HG02852 (cell line): ENCODE results near the gene CUL3.
"Not testable (repeated sequence)": the region's sequence is repeated elsewhere in the genome, so short reads cannot be mapped to it uniquely, and the experiment has no call there.

Experiments
- ATAC-seq: cut with Tn5 transposase; IDR thresholded peaks from one replicate; pipeline ENCODE4 v1.9.1; 2021; ENCODE audit warnings: mild to moderate bottlenecking, moderate library complexity; ENCODE audit not compliant: unreplicated experiment

Gene CUL3

DNA sequence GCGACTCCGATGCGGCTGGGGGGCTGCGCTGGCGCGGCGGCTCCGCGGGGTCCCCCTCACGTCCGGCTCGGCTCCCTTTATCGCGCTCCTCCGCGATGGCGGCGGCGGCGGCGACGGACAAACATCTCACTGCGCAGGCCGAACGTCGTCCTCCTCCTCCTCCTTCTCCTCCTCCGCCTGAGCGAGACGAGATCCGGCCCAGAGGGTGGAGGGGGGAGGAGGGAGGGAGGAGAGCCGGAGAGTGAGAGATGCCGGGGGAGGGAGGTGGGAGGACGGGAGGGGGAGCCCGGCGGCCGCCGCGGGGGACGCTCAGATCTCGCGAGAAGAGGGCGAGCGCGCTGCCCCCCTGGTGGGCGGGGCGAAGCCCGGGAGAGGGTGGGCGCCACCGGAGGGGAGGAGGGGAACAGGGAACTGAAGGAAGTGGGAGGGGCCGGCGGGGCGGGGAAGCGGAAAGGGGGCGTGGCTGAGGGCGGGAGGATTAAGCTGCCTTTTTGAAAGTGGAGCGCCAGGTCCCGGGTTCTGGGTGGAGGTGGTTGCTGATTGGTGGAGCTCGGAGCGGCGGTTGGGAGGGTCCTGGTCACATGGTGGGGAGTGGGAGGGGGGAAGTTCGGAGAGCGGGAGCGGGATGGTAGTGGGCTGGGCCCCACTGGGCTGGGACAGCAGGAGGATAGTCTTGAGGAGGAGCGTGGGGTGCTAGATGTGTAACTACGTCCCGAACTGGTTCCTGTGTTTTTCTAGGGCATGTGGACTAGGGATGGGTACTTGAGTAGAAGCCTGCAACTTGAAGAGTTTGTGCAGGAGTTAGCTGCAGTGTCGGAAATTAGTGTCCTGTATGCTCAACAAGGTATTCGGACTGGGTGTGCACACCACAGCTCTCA lies at the start of gene CUL3:
Gene CUL3, minus strand, starts transcription at position 153 of the 878 bp plus-strand sequence. CDS start 354 bp downstream, outside the sequence.
- peak; percentile 76 for ATAC-seq

DNA sequence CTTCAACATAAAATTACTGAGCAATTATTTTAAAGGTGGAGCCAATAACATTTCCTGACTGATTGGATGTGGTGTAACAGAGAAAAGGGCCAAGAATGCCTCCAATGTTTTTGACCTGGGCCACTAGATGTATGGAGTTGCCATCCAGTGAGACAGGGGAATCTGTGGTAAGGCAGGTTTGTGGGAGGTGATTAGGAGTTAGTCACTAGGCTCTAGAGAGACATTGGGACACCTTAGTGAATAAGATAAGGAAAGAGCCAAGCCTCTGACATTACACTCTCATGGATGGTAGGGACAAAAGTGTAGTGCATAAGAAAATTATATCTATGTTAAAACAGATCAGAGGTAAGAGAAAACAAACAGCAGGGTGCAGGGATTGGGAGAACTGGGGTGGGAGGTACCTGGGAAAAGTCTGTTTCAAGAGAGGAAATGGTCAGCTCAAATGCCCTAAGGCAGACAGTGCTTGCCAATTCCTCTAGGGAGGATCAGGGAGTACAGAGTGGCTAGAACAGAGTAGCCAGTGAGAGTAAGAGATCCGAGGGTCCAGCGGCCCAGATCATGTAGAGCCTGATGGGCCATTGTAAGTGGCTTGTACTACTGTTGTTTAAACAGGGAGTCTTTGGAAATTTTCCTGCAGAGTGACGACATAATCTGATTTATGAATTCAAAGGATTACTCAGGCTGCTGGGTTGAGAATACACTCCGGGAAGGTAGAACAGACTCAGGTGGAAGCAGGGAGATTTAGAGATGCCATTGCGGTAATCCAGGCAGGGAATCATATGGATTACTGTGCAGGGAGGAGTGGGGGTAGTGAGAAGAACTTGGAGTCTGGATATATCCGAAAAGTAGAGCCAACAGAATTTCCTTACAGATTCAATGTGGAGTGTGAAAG lies 45.7 kb upstream of the CUL3 start:
- no peak for ATAC-seq

DNA sequence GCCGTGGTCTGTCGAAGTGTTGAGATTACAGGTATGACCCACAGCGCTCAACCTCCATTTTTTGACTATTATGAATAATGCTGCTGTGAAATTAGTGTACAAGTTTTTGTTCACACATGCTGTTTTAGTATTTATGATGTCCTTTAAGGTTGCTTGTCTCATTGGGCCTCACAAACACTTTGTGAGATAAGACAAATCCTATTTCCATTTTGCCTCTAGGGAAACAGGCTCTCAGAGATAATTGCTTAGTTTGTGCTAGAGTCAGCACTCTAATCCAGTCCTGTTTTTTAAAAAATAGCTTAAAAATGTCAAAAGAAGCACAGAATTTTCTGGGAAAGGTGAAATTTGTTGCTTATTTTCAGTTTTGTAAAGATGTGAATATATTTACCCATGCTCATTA lies 43.3 kb upstream of the CUL3 start:
- ATAC-seq = no peak

DNA sequence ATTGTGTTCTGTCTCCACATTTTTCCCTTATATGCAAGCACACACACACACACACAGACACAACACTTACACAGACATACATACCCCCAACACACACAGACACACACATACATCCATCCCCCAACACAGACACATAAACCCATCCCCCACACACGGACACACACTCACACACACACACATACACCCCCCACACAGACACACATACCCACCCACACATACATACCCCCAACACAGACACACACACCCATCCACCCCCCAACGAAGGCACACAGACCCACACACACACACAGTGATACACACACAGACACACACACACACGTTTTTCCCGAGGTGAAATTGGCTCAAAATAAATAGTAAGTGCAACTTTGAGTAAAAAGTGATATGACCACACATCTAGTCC lies 41.6 kb upstream of the CUL3 start:
- no peak for ATAC-seq

DNA sequence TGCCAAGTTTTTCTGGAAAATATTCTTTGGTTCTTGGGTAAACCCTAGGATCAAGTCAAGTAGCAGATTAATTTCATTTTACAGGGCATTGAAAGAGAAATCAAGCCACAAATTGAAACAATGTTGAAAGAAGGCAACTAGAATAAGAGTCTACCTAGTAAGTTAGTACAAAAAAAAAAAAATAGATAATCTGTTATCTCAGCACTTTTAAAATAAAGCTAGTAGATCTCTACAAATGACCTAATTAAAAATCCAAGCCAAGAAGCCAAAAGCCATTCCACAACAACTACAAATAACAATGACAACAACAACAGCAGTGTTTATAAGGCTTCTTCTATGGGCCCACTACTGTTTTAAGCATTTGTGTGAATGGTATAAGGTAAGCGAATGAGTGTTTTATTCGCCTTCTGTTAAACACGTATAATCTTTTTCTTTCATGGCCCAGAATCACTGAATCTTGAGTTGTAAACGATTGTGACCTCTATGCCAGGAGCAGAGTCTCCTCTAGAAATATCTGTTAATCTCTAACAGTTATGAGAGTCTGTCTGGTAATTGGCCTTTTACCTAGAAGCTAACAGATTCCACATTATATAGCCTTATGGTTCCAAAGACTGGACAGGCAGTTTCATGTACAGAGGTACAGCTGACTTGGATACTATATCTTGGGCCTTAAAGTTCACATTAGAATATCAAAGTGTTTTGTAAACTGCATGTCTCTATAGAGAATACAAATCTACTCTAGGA lies 28.6 kb upstream of the CUL3 start:
- ATAC-seq = no peak

DNA sequence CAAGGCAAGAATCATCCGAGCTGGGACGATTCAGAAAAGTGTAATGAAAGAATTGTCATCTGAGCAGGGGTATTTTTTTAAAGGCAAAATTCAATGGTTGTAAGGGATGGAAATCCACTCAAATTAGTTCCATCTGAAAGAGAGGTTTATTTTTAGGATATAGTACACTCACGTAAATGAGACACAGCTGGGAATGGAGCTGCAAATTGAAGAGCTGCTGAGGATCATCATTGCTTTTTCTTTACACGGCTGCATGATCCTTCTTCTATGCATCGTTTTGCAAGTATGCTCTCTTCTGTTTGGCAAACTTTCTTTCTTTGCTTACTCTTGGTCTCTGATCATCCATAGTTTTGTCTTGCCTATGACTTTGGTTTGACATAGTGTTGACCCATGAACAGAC lies 27.4 kb upstream of the CUL3 start:
- ATAC-seq = no peak

DNA sequence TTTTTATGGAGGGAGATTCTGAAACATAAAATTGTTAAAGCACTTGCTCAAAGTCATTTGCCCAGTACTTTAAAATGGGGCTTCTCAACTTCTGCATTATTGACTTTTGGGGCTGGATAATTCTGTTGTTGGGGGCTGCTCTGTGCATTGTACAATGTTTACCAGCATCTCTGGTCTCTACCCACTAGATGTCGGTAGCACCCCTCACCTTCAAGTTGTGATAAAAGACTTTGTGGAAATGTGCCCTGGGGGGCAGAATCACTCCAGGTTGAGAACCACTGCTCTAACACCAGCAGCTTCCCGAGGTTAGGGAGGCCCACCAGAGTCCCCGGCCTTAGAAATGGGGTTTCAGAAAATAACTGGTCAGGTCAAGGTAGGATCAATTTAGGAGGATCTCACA lies 26.8 kb upstream of the CUL3 start:
- no peak for ATAC-seq

DNA sequence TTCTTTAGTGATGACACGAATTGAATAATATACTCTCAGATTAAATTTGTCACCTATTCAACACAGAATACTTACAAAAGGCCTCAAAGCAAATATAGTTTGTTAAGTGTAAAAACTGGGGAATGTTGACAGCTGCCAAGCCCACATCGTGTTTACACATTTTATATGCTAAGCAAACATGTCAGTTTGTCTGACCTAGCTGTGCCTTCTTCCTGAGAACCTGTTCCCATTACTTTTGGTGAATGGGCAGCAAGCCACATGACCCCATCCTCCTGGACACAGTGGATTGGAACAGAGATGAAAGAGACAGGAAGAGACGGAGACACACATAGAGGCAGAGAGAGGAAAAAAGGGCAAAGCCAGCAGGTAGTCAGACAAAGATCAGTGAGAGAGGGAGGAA lies 22.9 kb upstream of the CUL3 start:
- ATAC-seq = no peak

DNA sequence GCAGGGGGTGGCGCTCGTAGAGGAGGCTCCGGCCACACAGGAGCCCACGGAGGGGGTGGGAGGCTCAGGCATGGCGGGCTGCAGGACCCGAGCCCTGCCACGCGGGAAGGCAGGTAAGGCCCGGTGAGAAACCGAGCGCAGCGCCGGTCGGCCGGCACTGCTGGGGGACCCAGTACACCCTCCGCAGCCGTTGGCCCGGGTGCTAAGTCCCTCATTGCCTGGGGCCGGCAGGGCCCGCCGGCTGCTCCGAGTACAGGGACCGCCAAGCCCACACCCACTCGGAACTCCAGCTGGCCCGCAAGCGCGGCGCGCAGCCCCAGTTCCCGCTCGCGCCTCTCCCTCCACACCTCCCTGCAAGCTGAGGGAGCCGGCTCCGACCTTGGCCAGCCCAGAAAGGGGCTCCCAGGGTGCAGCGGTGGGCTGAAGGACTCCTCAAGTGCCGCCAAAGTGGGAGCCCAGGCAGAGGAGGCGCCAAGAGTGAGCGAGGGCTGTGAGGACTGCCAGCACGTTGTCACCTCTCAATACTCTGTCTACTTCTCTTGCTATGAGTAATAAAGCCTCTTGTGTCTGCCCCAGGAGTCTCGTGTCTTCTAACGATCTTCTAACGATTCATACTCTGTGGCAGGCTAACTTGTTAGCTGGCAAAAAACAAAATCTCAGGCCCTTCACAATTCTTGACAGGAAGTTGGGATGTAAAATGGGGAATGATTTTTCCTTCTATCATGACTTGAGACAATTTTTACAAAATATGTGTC lies 18.8 kb upstream of the CUL3 start:
- not testable (repeated sequence) for ATAC-seq

DNA sequence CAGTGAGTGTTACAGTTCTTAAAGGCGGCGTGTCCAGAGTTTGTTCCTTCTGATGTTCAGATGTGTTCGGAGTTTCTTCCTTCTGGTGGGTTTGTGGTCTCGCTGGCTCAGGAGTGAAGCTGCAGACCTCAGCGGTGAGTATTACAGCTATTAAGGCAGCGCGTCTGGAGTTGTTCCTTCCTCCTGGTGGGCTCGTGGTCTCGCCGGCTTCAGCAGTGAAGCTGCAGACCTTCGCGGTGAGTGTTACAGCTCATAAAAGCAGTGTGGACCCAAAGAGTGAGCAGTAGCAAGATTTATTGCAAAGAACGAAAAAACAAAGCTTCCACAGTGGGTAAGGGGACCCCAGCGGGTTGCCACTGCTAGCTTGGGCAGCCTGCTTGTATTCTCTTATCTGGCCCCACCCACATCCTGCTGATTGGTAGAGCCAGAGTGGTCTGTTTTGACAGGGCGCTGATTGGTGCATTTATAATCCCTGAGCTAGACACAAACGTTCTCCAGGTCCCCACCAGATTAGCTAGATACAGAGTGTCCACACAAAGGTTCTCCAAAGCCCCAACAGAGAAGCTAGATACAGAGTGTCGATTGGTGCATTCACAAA lies 17.7 kb upstream of the CUL3 start:
- ATAC-seq = not testable (repeated sequence)

DNA sequence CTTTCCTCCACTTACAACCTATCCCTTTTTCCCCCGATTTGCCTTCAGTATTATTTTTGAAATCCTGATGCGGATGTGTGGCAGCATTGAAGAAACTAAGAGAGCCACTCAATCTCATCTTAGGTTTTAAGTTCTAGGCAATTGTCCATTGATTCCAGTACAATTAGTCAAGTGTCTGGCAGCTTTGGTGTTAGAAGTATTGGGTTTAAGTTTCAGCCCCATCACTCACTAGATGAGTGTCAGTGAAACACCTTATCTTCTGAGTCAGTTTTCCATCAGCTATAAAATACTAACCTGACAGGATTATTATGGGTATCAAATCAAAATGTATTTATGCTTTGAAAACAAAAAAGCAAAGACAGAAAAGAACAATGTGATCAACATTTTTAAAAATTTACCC lies 16.8 kb upstream of the CUL3 start:
- no peak for ATAC-seq

DNA sequence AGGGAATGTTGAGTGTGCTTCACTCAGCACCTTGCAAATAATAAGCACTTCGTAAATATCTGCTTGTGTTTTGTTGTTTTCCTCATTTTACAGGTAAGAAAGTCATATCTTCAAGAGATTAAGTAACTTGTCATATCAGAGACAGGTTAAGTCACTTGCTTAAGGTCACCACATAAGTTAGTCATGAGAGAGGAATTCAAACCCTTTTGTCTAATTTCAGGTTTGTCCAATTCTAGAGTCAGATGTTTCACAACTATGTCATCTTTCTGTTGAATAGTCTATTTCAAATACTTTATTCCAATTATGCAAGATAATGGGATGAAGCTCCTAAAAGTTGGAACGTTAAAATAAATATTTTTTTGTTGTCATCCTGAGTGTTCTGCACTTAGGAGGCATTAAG lies 13.5 kb upstream of the CUL3 start:
- ATAC-seq = no peak

DNA sequence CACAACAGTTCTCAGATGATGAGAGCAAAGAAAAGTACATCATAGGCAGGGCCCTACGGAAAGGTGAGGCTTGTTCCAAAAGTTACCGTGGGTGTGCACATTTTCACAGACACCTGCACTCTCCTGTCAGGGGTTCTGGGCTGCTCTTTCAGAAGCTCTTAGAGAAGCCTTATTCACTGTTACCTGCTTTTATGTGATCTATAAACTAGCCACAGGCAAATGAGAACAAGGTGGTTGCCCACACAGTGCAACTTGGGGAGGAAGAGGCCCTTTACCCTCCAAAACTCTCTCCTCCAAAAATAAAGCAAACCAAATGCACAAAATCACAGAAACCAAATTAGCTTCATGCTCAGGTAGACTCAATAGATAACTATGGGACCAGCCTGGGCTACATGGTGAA lies 11.1 kb upstream of the CUL3 start:
- ATAC-seq = no peak

DNA sequence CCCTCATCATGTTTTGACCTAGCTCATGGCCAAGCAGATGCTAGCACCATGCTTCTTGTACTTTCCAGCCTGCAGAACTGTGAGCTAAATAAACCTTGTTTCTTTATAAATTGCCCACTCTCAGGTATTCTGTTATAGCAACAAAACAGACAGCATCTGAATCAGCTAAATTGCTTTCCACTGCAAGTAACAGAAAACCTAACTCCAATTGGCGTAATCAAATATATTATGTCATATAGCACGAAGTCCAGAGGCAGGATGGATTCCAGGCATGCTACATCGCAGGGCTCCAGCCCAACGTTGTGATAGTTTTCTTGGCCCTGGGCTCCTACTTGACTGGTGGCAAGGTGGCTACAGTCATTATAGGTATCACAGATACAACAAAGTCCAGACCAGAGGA lies 10.4 kb upstream of the CUL3 start:
- no peak for ATAC-seq

DNA sequence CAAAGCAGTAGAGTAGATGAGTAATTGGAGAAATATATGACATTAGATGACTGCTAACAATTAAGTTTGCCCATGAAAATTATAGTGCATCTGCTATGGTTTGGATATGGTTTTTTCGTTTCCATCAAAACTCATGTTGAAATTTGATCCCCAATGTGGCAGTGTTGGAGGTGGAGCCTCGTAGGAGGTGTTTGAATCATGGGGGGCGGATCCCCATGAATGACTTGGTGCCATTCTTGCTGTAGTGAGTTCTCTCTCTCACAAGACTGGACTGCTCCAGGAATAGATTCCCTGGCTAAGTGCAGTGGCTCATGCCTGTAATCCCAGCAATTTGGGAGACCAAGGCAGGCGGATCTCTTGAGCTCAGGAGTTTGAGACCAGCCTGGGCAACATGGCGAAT lies 9.7 kb upstream of the CUL3 start:
- ATAC-seq = no peak

DNA sequence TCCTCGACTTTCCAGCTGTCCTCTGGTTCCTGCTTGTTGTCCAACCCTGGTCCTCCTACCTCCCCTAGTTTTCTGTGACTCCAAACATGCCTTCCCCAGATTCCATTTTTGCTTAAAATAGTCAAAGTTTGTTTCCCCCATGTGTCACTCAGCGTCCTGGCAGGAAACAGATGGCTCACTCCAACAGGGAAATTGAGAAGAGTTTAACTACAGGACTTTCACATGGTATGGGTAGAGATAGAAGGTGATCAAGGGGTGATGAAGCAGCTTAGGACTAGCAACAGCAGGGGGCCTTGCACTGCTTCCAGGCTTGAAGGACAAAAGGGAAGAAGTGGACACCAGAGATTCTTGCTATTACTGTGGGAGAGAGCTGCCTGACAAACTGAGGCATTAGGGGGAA lies 6.1 kb upstream of the CUL3 start:
- ATAC-seq = no peak

DNA sequence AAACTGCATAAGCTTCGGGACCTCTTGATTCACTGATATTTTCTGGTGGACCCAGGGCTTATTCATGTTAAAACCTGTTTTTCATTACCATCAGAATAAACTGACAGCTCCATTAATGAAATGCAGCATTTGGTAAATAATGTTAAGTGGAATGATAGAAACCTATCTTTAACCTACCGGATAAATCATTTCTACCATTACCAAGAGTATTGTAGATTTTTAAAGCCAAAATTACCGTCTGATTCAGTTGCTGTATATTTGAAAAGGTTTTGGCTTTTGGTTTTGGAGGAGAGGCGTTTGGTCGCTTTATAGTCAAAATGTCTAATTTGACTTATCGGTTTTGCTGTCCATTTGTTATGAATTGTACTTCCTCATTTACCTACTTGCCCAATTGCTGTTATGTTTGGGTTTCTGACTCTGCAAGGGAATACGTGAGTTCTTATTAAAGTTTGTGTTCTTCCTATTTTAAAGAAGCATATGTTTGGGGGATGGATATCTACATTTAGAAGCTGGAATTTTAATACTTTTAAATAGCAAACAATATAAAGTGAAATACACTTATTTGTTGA lies 1.0 kb upstream of the CUL3 start:
- no peak for ATAC-seq

DNA sequence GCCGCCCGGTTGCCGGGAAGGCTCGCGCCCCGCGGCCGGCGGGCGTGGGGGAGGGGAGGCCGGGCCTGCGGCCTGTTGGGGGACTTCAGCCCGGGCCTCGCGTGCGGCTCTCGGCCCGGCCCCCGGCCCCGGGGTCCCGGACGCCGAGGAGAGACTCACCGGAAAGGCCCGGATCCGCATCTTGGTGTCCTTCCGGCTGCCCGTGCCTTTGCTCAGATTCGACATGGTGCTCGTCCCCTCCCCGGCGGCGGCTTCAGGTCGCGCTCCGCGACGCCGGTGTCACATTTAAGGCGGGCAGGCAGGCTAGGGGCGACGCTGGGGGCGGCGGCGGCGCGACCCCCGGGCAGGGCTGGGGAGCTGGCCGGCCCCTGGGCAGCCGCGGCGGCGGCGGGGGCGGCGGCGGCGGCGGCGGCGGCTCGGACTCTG lies 365 bp downstream of the CUL3 start:
- peak; percentile 37 for ATAC-seq

DNA sequence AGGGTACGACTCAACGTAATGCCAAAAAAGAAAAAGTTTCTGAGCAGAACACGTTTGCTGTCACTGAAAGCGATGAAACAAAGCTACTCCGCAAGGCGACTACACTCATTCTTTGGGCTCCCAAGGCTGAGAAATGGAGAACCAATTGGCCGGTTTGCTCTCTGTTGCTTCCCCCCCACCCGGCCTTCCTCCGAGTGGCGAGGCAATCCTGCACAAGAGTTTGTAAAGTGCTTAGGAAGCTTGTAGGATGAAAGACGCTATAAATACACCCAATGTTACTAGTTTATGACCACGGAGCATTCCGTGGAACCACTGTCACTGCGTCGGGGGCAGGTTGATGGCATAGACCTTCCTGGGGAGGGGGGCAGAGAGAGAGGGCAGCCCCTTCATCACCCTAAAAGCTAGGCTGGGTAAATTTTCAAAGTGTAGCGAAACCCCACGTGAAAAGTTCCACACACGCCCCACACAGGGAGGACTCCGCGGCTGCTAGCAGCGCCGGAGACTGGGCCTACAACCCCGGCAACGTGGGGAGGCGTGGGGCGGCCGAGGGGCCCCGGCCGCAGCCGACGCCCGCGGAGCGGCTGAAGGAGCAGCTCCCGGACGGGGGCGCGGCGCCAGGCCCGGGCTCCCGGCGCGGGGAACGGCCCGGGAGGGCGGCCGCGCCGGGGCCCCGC lies 915 bp downstream of the CUL3 start:
- peak; percentile 10 for ATAC-seq
